B cell (primary cell): ENCODE measurements around the gene SMARCC1. TPM values are rescaled to one million over a fixed set of nuclear protein-coding genes. Genes with fewer than 3 reads are reported as not detected.

Experiments used
- ATAC-seq: fragments of 200-7000 bp; cut with Tn5 transposase; one replicate; pipeline ENCODE4 v1.10.0; 2021; ENCODE audit warnings: low read depth, mild to moderate bottlenecking, moderate number of reproducible peaks, moderate library complexity
- CTCF ChIA-PET: fragments of 350-600 bp; sonication (Branson Sonifier 250); formaldehyde crosslinking; loops from one replicate; lab custom pipeline; 2021; ENCODE audit warnings: antibody characterized with exemption, inconsistent platforms; lab: Charles Lee
- POLR2A ChIA-PET: fragments of 350-600 bp; sonication (Branson Sonifier 250); formaldehyde crosslinking; loops from one replicate; lab custom pipeline; 2021; ENCODE audit warnings: antibody characterized with exemption; lab: Charles Lee
- DNase-seq: peaks from one replicate; pipeline ENCODE4 v3.0.0; 2013
- H2AFZ ChIP-seq: 2 replicates; pipeline ENCODE4 v1.6.1; 2012; ENCODE audit warnings: mild to moderate bottlenecking, low read depth, low read length; ENCODE audit not compliant: insufficient read depth, poor library complexity, severe bottlenecking
- H3K27ac ChIP-seq, 2 donors: 1 replicate in 1 of 2; 2 replicates in 1 of 2; pipeline ENCODE4 v1.5.1; 2012 to 2013; ENCODE audit warnings: low read length in 2 of 2, mild to moderate bottlenecking in 2 of 2, moderate library complexity in 1 of 2
- H3K27me3 ChIP-seq, 4 experiments: fragments of 200-600 bp in 1 of 4; sonication (generic) in 1 of 4; replicated peaks in 1 of 4; 1 replicate in 2 of 4; 2 replicates in 2 of 4; pipeline versions ENCODE4 v1.6.1 to v1.7.0; 2013 to 2016; ENCODE audit warnings: low read length in 3 of 4, mild to moderate bottlenecking in 2 of 4, mixed read lengths in 1 of 4, moderate library complexity in 1 of 4; ENCODE audit not compliant: insufficient read depth in 4 of 4, control insufficient read depth in 3 of 4; ENCODE audit errors: control extremely low read depth in 1 of 4
- H3K36me3 ChIP-seq, 2 experiments: replicated peaks in 1 of 2; 1 replicate in 1 of 2; 2 replicates in 1 of 2; pipeline versions ENCODE4 v1.6.1 to v1.7.1; 2013; ENCODE audit warnings: low read length in 1 of 2; ENCODE audit not compliant: insufficient read depth in 2 of 2, control insufficient read depth in 1 of 2; ENCODE audit errors: control extremely low read depth in 1 of 2, extremely low read depth in 1 of 2
- H3K4me1 ChIP-seq, 2 donors: fragments of 200-600 bp in 1 of 2; sonication (generic) in 1 of 2; 1 replicate in 1 of 2; 2 replicates in 1 of 2; pipeline versions ENCODE4 v1.5.1 to v1.6.1; 2013 to 2017; ENCODE audit warnings: low read length in 2 of 2; ENCODE audit not compliant: control insufficient read depth in 2 of 2, insufficient read depth in 2 of 2
- H3K4me2 ChIP-seq: replicated peaks from 2 replicates; pipeline ENCODE3; 2012; ENCODE audit warnings: mild to moderate bottlenecking, low read depth, low read length; ENCODE audit not compliant: poor library complexity, severe bottlenecking
- H3K4me3 ChIP-seq, 5 experiments: fragments of 200-600 bp in 1 of 5; sonication (generic) in 1 of 5; 1 replicate in 3 of 5; 2 replicates in 2 of 5; pipeline versions ENCODE4 v1.5.1 to v1.7.0; 2011 to 2016; ENCODE audit warnings: low read length in 4 of 5, mild to moderate bottlenecking in 4 of 5, low read depth in 2 of 5, control low read depth in 1 of 5, moderate library complexity in 1 of 5; ENCODE audit not compliant: insufficient read depth in 1 of 5; ENCODE audit errors: control extremely low read depth in 1 of 5, extremely low read depth in 1 of 5
- H3K79me2 ChIP-seq: fragments of 200-600 bp; sonication (generic); one replicate; pipeline ENCODE4 v1.6.0; 2016; ENCODE audit warnings: low read length; ENCODE audit not compliant: control insufficient read depth, insufficient read depth
- H3K9ac ChIP-seq: fragments of 200-600 bp; sonication (generic); 2 replicates; pipeline ENCODE4 v1.6.1; 2017; ENCODE audit warnings: mild to moderate bottlenecking, low read length, moderate library complexity
- H3K9me3 ChIP-seq, 3 donors: one replicate each; pipeline versions ENCODE4 v1.6.1 to v1.7.1; 2013; ENCODE audit warnings: low read length in 2 of 3; ENCODE audit not compliant: control insufficient read depth in 2 of 3, insufficient read depth in 1 of 3; ENCODE audit errors: control extremely low read depth in 1 of 3
- H4K20me1 ChIP-seq: 2 replicates; pipeline ENCODE4 v1.6.0; 2012; ENCODE audit warnings: mild to moderate bottlenecking, low read length; ENCODE audit not compliant: insufficient read depth, control insufficient read depth, poor library complexity, severe bottlenecking
- H3K27ac Mint-ChIP-seq: one replicate; pipeline ENCODE4 v1.8.0; 2021; ENCODE audit warnings: mixed read lengths
- H3K27me3 Mint-ChIP-seq: one replicate; pipeline ENCODE4 v1.8.0; 2021; ENCODE audit warnings: mixed read lengths
- H3K4me1 Mint-ChIP-seq: one replicate; pipeline ENCODE4 v1.8.0; 2021; ENCODE audit warnings: mixed read lengths
- H3K4me3 Mint-ChIP-seq: one replicate; pipeline ENCODE4 v1.8.0; 2021; ENCODE audit warnings: mixed read lengths
- H3K9me3 Mint-ChIP-seq: one replicate; pipeline ENCODE4 v1.8.0; 2022; ENCODE audit warnings: mixed read lengths; ENCODE audit not compliant: insufficient read depth
- EZH2 ChIP-seq: IDR thresholded peaks from 2 replicates; pipeline ENCODE4 v1.6.1; 2012; ENCODE audit warnings: borderline replicate concordance, low read depth, mild to moderate bottlenecking, moderate library complexity, low read length; ENCODE audit not compliant: insufficient read depth, poor library complexity, severe bottlenecking
- WGBS: methylation state at CpG from one replicate; pipeline ENCODE4 v1.1.5; 2013; ENCODE audit warnings: missing lambda C conversion rate; ENCODE audit not compliant: insufficient coverage; 5-methylcytosine and 5-hydroxymethylcytosine counted together
- intact Hi-C: fragments of 100-400 bp; cut with micrococcal nuclease; formaldehyde crosslinking; loops from one replicate; pipeline ENCODE4 v1.10.0; 2022
- polyA plus RNA-seq: library from polyadenylated mRNA; depleted of rRNA; stranded (reverse); fragments of >200 nt; gene quantifications from 2 replicates; pipeline ENCODE4 v1.2.3, GENCODE V29; 2012
- total RNA-seq, 2 donors: library from RNA; stranded (reverse); fragments of 120-200 nt in 1 of 2; gene quantifications; 1 replicate in 1 of 2; 2 replicates in 1 of 2; pipeline versions ENCODE4 v1.2.3 to v1.2.4, GENCODE V29; 2013 to 2022
- TF ChIP-seq, protein P1 (sequence below): fragments of 200-600 bp; IDR thresholded peaks from one replicate; pipeline ENCODE4 v1.8.0; 2022; ENCODE audit warnings: antibody characterized with exemption, mild to moderate bottlenecking

SMARCC1 gene
- total and polyA plus RNA-seq, 2 donors (not counting 1 experiment from before 2014, with no cell fraction given), result 13.1 to 155 TPM

DNA sequence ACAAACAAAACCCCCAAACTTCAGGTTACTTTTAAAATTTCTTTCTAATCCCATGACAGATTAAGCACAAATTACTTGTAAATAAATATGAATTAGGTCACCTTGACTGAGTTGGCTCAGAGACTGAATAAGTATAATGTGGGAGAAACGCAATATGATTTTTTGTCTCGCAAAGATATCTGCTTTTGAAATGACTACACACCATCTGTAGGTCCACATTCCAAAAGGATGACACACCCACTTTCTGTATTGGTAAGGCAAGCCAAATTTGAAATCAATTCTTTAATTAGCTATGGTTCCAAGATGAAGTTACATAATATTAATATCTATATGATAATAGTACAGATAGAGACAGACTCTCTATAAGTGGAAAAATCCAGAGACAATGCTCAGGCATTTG, 136.1 kb downstream of the SMARCC1 start:
- Histone ChIP-seq H2AFZ (no peak overlapping the region), H3K4me1 (no peaks in the 10 kb centered on the region), H3K9ac (no peak overlapping the region), H3K4me2 (no peak overlapping the region), H3K9me3 (no peaks in the 10 kb centered on the region), H3K4me3 (no peak overlapping the region), H3K27ac (no peak overlapping the region), H3K27me3 (no peaks in the 10 kb centered on the region), H3K79me2 (peaks cover 29% of the 10 kb centered on the region), H3K36me3 (peaks cover 3 to 51% of the 10 kb centered on the region in 2 experiments), H4K20me1 (peaks cover 15% of the 10 kb centered on the region)
- H3K27me3 Mint-ChIP-seq, result no peaks in the 10 kb centered on the region
- ChIA-PET POLR2A (no interaction called here), CTCF (no interaction called here)
- no peak for ATAC-seq
- no peak overlapping the region for H3K27ac Mint-ChIP-seq
- H3K9me3 Mint-ChIP-seq, result no peaks in the 10 kb centered on the region
- no peak for TF ChIP-seq EZH2
- TF ChIP-seq, protein P1, sequence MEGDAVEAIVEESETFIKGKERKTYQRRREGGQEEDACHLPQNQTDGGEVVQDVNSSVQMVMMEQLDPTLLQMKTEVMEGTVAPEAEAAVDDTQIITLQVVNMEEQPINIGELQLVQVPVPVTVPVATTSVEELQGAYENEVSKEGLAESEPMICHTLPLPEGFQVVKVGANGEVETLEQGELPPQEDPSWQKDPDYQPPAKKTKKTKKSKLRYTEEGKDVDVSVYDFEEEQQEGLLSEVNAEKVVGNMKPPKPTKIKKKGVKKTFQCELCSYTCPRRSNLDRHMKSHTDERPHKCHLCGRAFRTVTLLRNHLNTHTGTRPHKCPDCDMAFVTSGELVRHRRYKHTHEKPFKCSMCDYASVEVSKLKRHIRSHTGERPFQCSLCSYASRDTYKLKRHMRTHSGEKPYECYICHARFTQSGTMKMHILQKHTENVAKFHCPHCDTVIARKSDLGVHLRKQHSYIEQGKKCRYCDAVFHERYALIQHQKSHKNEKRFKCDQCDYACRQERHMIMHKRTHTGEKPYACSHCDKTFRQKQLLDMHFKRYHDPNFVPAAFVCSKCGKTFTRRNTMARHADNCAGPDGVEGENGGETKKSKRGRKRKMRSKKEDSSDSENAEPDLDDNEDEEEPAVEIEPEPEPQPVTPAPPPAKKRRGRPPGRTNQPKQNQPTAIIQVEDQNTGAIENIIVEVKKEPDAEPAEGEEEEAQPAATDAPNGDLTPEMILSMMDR, result no peak
- intact Hi-C loops, result no loop called here
- DNase-seq, result no peak
- WGBS, result 100% methylated on average over 1 of the region's 2 CpGs
- H3K4me1 Mint-ChIP-seq, result no peaks in the 10 kb centered on the region
- H3K4me3 Mint-ChIP-seq, result no peak overlapping the region

DNA sequence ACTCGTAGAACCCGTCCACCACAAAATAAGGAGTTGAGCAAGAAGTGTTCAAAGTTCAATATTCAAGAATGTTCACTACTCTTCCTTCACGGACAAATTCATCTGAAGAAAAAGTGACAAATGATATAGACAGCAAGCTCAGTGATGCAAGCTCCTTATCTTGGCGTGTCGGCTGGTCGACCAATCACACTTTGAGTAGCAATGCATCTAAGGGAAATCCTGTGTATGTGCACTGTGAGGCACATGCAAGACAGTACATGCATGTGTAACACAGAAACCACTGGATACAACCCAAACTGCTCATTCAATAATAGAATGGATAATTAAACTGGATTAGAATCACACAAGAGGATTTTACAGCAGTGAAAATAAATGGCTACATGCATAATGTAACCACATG, 138.6 kb downstream of the SMARCC1 start:
- DNase-seq (no peak), ATAC-seq (no peak)
- Histone ChIP-seq H3K27me3 (no peaks in the 10 kb centered on the region), H3K27ac (no peak overlapping the region), H3K79me2 (peaks cover 22% of the 10 kb centered on the region), H3K36me3 (peaks cover 0 to 56% of the 10 kb centered on the region in 2 experiments), H2AFZ (no peak overlapping the region), H3K9ac (no peak overlapping the region), H3K9me3 (no peaks in the 10 kb centered on the region), H3K4me3 (no peak overlapping the region), H4K20me1 (peaks cover 15% of the 10 kb centered on the region), H3K4me1 (no peaks in the 10 kb centered on the region), H3K4me2 (no peak overlapping the region)
- Mint-ChIP-seq H3K27ac (no peak overlapping the region), H3K4me3 (no peak overlapping the region), H3K9me3 (no peaks in the 10 kb centered on the region), H3K27me3 (no peaks in the 10 kb centered on the region), H3K4me1 (no peaks in the 10 kb centered on the region)
- intact Hi-C loops, result no loop called here
- ChIA-PET POLR2A (no interaction called here), CTCF (no interaction called here)
- TF ChIP-seq, protein P1, result no peak
- TF ChIP-seq EZH2, result no peak
- WGBS, result 100% methylated on average over 6 of the region's 6 CpGs
